ENCODE measurements around the gene SLC4A5.

Gene SLC4A5

GRCh38 chr2:74328573-74328972, 14.6 kb downstream of the SLC4A5 start:
- no peak for TF ChIP-seq CTCF (IDR thresholded peaks at IDR 0.05; ENCODE audit: insufficient read depth, missing control alignments)
- DNase-seq (ENCODE audit: insufficient read length, low spot score) (no peak), FAIRE-seq (no peak)

GRCh38 chr2:74328074-74328473, 15.1 kb downstream of the SLC4A5 start:
- no peak for TF ChIP-seq CTCF (IDR thresholded peaks at IDR 0.05; ENCODE audit: insufficient read depth, missing control alignments)
- no peak for FAIRE-seq
- DNase-seq (ENCODE audit: insufficient read length, low spot score) = no peak

GRCh38 chr2:74327627-74328026, 15.6 kb downstream of the SLC4A5 start:
- no peak for TF ChIP-seq CTCF (IDR thresholded peaks at IDR 0.05; ENCODE audit: insufficient read depth, missing control alignments)
- DNase-seq (ENCODE audit: insufficient read length, low spot score) = no peak
- no peak for FAIRE-seq

- peak; percentile 2 for TF ChIP-seq CTCF (IDR thresholded peaks at IDR 0.05; ENCODE audit: insufficient read depth, missing control alignments)
- no peak for DNase-seq (ENCODE audit: insufficient read length, low spot score)
- no peak for FAIRE-seq
Observed at GRCh38 chr2:74327199-74327598, 16.0 kb downstream of the SLC4A5 start.

GRCh38 chr2:74325815-74326214, 17.4 kb downstream of the SLC4A5 start:
- no peak for TF ChIP-seq CTCF (IDR thresholded peaks at IDR 0.05; ENCODE audit: insufficient read depth, missing control alignments)
- DNase-seq (ENCODE audit: insufficient read length, low spot score) (no peak), FAIRE-seq (no peak)

GRCh38 chr2:74321737-74322136, 21.5 kb downstream of the SLC4A5 start:
- DNase-seq (ENCODE audit: insufficient read length, low spot score) (no peak), FAIRE-seq (no peak)
- TF ChIP-seq CTCF (IDR thresholded peaks at IDR 0.05; ENCODE audit: insufficient read depth, missing control alignments) = no peak

GRCh38 chr2:74317701-74318100, 25.5 kb downstream of the SLC4A5 start:
- no peak for TF ChIP-seq CTCF (IDR thresholded peaks at IDR 0.05; ENCODE audit: insufficient read depth, missing control alignments)
- no peak for FAIRE-seq
- DNase-seq (ENCODE audit: insufficient read length, low spot score) = no peak
